T-helper 1 cell treated with Interleukin-12 subunit alpha and Interleukin-12 subunit beta and Interleukin-4 antibody, amounts not matched to agents 30 ng/mL and 1 ng/mL, for 36 hours (primary cell): ENCODE results near the gene GADD45B. TPM values are rescaled to one million over a fixed set of nuclear protein-coding genes. Genes with fewer than 3 reads are reported as not detected.
"Not testable (repeated sequence)": the region's sequence is repeated elsewhere in the genome, so short reads cannot be mapped to it uniquely, and the experiment has no call there.

ENCODE experiments used
- intact Hi-C: fragments of 100-400 bp; cut with micrococcal nuclease; formaldehyde crosslinking; loops from one replicate; pipeline ENCODE4 v1.15.1; 2024
- total RNA-seq: library from RNA; stranded (reverse); gene quantifications from 2 replicates; pipeline ENCODE4 v1.2.3, GENCODE V29; 2022

The GADD45B gene
- total RNA-seq, 1 donor from 2014 or later: 72.4 TPM

DNA sequence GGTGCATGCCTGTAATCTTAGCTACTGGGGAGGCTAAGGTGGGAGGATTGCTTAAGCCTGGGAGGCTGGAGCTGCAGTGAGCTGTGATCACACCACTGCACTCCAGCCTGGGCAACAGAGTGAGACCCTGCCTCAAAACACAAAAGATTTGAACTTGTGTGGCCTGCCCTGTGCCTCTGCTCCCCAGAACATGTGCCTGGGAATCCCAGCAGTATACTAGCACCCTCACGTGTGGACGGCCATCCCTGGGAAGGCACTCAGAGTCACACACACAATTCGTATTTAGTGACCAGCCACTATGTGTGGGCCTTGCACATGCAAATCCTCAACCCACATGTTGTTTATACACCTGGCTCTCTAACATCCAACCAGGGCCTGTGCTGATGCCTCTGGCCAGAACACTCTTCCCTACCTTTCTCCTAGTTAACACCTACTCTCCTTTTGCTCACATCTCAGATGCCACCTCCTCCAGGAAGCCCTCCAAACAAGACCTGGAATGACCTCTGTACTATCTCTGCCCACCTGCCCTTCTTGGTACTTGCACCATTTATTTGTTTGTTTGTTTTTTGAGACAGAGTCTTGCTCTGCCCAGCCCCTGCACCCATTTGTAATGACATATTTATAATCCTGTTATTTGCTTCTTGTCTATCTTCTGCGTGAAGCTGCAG, 7.7 kb downstream of the GADD45B start:
- intact Hi-C loops: no loop called here

DNA sequence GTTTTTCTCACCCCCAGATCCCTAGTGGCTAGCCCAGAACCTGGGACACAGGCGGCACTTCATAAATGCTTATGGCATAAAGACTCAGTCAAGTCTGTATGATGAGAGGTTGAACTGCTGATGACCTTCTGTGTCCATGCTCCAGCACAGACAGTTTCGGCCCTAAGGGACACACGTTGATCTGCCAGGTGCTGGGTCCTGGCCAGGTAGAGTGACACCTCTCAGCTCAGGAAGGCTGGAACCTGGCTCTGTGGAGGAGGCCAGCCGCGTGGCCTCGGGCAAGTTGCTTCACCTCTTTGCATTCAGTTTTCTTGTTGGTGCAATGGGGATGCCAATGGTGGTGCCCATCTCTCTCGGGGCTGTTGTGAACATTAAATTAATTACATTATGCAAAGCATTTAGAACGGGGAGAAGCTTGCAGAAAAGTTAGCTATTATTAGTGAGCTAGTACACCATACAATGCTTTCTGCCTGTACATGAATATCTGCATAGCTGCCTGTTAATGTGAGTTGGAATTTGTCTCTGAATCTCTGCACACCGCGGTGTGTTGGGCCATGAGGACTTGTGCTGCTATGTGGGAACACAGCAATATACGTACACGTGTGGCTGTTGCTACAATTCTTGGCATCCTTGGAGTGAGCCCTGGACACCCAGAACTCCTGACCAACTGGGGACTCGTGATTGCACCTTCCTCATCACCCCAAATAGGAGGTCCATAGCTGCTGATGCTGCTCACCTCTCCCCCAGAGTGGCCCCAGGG, 8.4 kb downstream of the GADD45B start:
- intact Hi-C loops: no loop called here

DNA sequence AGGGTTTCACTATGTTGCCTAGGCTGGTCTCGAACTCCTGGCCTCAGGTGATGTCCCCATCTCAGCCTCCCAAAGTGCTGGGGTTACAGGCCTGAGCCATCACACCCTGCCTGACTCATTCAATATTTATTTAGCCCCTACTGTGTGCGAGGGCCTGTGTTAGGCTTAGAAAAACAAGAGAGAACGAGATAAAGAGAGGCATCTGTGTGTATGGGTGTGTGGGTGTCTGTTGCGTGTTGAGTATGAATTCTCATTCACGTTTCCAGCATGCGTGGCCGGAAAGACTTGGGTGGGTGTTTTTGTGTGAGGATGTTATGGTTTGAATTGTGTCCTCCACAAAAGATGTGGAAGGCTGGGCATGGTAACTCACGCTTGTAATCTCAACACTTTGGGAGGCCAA, 9.5 kb downstream of the GADD45B start:
- intact Hi-C loops: no loop called here

DNA sequence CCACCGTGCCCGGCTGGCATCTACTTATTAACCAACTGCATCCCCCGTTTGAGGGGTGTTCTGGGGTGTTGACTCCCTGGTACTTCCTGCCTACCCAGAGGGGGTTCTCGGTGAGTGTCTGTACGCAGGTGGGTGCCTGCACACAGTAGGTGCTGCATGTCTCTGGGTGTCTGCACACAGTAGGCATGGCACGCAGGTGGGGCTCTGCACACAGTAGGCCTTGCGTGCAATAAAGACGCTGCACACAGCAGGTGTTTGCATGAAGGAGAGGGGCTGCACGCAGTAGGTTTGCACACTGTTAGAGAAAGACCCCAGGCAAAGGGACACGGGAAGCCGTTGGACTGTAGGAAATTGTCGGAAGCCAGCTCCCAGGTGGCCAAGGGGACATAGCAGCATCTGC, 11.2 kb downstream of the GADD45B start:
- intact Hi-C loops: no loop called here

DNA sequence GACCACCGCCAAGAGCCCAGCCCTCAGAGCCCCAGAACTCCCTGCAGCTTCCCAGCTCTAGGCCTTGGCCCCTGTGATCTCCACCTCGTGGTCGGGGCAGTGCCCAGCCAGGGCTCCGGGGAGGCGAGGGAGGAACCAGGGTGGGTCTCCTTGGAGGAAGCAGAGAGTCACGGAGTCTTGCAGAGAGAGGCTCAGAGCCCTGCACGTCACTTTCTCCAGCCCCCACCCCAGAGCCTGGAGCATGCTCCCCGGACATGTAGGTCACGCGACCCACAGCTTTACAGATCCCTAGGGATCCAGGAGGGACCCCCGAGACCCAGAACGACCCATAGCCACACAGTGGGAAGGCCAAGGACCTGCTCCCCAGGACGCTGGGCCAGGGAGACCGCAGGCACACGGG, 11.9 kb downstream of the GADD45B start:
- intact Hi-C loops: no loop called here

DNA sequence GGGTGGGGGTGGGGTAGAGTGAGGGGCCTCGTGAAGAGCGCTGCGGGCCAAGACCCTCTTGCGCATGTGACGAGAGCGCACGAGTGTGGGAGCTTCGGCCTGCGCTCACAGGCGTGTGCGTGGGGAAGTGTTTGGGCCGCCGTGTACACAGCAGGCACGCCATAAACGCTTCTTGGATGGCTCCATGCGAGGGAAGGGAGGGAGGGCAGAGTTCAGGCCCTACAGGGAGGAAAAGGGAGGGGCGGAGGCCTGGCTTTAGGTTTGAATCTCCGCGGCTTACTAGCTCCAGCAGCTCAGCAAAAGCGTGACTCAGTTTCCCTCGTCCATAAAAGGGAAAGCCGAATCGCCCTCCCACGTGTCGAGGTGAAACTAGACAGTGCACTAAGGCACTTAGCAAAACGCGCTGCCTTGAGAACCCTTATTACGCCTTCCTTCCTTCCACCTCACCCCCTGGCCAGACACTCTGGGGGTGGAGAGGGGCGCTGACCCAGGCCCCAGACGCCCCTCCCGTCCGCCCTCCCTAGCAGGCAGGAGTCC, 12.5 kb downstream of the GADD45B start:
- intact Hi-C loops: no loop called here

DNA sequence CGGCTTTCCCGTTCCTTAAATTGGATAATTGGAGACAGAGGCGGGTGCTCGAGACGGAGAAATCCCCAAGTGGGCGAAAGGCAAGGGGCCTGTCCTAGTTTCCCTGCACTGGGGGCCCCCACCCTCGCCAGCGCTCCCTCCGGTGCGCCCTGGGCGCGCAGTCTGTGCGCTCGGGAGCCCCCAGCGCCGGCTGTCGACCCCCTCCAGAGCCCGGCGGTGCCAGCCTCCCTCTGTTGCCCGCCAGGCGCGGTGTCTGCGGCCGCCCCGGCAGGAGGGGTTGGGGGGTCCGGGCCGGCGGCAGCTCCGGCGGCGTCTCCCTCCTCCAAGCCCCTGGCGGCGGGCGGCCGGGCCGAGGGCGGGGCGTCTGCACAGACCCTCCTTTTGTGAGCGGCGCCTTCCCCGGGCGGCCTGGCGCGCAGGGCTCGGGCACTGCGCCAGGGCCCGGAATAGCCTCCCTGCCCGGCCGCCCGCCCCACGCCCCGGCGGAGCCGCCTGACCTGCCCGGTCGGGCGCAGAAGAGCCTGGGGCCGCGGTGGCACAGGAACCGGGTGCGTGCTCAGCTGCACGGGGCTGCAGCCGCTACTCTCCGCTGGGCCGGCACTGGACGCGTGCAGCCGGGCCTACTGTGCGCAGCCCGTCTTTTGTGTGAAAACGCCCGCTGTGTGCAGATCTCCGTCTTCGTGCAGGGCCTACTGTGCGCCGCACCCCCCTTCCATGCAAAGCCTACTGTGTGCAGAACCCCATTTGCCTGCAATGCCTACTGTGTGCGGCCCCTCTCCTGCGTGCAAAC, 13.2 kb downstream of the GADD45B start:
- intact Hi-C loops: no loop called here

DNA sequence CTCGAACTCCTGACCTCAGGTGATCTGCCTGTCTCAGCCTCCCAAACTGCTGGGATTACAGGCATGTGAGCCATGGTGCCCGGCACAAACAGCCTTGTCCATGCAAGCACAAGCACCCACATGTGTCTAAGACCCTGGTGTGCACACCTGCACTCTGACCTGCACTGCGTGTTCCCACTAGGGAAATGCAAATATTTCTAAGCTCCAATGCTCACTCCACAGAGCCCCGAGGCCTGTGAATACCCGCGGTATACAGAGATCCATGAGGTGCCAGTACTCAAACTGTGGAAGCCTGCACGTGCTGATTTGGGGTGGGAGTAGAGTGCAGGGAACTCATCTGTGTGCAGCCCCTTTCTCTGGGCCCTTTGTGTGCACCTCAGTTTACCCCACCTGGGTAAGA, 14.7 kb downstream of the GADD45B start:
- intact Hi-C loops: no loop called here

DNA sequence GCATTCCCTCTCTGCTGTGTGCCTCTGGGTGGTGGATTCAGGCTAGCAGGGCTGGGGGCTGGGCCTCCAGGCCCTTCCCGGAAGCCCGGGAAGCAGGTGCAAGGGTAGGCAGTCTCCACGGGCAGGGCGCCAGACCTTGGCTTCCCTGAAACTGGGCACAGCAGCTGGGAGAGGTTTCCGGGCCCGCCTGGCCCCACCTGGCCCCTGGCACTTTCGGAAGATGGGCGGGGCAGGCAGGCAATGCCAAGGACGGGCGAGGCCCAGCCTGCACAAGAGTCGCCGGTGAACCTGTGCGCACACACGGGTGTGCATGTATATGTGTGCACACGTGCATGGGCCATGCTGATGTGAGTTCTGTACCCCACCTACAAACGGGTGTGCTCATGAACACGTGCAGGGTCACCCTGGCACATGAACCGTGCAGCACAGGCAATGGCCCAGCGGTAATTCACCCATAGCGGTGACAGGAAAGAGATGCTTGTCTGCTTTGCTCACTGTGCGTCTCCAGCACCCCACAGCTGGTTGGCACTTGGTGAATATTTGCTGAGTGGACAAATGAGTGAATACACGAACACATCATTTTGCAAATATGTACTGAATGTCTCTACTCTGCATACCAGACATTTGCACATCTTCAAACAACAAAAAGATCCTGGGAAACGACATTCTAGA, 15.3 kb downstream of the GADD45B start:
- intact Hi-C loops: no loop called here

DNA sequence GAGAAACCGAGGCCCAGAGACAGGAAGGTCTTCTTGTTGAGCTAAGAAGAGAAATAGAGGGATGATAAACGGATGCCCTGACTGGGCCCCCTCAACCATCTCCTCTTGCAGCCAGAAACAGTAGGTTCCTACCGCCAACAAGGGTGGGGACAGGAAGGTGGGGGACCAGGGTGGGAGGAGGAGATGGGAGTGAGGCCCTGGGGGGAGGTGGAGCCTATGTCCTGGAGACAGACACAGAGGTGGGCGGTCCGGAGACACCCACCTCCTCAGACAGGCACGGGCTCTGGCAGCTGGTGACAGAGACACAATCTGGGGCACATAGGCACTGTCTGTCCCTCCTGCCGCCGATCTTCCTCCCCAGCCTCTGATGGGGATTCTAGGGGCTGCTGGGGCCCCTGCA, 16.9 kb downstream of the GADD45B start:
- intact Hi-C loops: no loop called here

DNA sequence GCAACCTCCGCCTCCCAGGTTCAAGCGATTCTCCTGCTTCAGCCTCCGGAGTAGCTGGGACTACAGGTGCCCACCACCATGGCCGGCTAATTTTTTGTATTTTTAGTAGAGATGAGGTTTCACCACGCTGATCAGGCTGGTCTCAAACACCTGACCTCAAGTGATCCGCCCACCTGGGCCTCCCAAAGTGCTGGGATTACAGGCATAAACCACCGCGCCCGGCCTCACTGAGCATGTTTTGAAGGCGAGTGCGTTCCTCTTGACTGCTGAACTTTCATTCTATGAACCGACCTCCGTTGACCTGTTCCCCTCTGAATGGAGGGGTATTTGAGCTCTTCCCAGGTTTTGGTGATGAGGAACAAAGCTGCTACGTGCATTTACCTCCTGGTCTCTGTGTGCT, 17.5 kb downstream of the GADD45B start:
- intact Hi-C loops: not testable (repeated sequence)

DNA sequence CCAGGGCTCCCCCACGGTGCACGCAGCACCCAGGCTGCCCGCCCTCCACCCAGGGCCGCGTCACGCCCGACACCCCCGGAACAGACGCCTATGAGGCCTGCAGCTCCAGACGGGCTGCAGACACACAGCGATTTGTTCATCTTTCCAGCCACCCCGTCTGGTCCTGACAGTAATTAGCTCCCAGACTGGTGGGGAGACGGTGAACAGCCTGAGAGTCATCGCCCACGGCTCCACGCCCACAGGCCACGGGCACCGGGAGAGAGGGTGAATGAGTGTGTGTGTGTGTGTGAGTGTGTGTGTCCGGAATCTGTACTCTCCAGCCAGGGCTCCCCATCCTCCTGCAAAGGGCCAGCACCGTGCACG, 18.1 kb downstream of the GADD45B start:
- intact Hi-C loops: loop anchor here (2.0 kb wide), 1 partner anchor 17 kb away; the partner anchor contains the start of gene GADD45B

DNA sequence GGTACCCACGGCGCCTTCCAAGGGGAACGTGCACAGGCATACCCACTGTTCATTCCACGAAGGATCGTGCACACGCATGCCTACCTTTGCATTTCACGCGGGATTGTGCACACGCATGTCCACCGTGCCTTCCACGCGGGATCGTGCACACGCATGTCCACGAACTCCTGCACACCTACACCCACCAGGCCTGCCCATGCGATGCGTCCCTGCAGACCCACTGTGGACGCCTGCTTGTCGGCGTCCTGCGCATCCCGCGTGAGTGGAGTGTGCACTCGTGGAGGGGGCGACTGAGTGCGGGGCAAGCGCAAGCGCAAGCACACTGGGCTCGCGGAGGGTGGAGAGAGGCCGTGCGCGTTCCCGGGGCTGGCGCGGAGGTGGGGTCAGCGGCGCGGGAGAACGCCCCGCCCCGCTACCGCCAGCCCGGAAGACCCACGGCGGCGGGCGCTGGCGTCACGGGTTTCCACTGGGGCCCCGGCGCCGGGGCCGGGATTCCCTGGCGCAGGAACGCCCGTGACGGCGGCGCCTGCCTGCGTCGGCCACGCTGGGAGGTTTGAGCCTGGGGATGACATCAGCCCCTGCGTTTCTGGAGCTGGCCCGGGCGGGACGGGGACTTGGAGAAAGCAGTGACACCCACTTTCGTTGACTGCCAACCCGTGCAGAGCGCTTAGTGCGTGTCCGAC, 18.7 kb downstream of the GADD45B start:
- intact Hi-C loops: loop anchor here (1.0 to 2.0 kb wide), 2 partner anchors 9 to 18 kb away; partner anchors contain the start of gene GADD45B

DNA sequence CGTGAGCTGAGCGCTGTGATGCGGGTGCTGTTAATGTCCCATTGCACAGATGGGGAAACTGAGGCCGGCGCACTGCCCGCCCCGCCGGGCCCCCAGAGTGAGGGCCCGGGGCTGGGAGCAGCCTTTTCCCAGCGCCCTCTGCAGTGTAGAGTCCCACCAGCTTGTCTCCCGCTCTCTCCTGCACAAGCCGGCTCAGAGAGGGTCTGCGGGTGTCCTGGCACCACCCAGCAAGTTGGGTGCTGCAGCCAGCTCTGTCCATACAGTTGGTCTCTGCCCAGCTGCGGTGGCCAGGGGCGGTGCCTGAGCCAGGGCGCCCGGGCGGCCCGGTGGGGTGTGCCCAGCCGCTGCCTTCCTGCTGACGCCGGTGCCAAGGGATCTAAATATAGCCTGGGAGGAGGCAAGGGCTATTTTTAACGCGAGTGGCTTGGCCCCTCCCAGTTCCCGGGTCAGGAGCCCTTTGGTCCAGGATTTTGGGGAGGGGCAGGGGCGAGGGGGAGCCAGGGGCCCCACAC, 19.3 kb downstream of the GADD45B start:
- intact Hi-C loops: loop anchor here (1.0 to 2.0 kb wide), 2 partner anchors 8 to 18 kb away; partner anchors contain the start of gene GADD45B

DNA sequence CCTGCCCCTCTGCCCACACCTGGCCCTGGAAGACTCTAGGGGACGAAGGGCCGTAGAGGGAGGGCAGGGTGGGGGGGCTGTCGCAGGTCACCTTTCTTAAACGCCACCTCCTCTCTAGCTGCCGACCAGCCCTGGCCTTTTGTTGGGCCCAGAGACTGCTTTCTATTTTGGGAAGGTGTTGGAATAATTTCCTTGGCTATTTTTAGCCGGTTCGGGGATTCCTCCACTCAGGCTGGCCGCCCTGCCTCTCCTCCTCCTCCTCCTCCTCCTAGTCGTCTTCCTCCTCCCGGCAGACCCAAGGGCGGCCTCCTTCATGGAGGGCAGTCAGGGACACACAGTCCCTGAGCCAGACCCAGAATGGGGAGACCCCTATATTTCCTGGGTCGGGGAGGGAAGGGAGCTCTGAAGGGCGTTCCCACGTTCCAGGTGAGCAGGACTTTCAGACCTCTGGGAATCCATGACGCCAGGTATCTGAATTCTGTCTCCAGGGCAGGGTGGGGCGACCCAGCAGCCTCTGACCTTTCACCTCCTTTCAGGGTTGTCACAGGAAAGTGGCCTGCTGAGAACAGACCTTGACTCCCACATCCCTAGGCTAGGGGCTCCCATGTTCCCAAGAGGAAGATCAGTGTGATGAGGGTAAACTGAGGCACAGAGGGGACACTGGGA, 19.9 kb downstream of the GADD45B start:
- intact Hi-C loops: loop anchor here (1.0 to 2.0 kb wide), 2 partner anchors 8 to 19 kb away; partner anchors contain the start of gene GADD45B

DNA sequence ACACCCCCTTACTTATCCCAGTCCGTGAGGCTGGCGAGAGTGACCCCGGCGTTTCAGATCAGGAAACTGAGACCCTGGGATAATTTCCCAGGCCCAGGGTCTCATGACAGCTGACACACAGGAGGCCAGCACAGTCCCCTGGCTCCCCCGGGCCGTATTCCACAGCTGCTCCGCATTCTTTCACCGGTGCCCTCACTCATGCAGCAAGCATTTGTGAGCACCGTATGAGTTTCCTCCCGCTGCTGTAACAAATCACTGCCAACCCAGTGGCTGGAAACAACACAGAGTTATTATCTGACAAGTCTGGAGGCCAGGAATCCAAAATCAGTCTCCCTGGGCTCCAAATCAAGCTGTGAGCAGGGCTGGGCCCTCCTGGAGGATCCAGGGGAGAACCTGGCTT, 21.3 kb downstream of the GADD45B start:
- intact Hi-C loops: no loop called here

DNA sequence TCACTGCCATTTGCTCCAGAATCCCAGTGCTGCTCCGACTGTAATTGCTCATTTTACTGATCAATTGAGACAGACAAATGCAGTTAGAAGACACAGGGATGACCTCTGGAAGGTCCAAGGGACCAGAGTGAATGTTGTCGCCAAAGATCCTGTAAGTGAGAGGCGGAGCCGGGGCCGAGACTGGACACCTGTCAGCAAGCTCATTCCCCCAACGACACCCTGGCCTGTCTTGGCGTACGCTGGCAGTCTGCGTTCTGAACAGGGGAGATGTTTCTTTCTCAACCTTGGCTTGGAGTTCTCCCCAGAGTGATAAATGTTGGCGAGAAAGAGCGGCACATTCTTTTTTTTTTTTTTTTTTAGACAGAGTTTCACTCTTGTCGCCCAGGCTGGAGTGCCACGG, 24.2 kb downstream of the GADD45B start:
- intact Hi-C loops: no loop called here

DNA sequence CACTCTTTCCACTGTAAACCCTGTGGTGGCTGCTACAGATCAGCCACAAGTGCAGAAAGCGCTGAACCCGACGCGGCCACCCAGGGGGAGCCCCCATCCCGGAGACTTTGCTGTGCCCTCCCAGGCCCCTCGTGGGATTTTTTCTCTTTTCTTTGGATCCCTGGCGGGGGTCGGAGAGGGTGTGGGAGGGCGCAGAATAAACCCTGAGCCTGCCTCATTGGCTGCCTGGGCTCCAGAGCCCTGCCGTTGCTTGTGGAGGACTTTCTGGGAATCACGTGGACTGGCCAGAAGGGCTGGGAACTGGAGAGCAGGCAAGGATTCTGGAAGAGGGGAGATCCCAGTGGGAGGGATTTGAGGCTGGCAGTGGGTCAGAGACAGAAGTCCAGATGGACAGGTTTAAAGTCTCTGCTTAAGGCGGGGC, 24.9 kb downstream of the GADD45B start:
- intact Hi-C loops: no loop called here

DNA sequence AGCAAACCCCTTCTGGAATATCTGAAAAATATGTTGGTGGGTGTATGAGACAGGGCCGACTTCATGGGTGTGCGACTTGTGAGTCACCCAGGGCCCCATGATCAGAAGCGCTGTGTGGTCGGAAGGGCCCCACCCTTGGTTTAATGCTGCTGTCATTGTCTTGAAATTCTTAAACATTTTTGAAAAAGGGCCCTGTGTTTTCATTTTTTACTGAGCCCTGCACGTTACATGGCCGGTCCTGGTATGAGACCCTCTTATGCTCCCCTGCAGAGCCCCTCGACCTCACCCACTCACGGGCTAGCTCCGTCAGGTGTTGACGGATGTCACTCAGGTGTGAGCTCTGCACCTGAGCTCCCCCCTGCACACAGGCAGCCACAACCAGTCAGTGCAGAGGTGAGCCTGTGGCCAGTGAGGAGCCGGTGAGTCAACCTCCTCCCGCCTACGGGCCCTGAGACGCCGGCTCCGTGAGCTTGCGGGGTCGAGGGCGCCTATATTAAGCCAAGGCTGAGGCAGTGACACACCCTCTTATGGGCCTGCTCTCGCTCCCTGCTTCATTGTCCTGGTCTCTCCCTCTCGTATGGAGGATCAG, 27.7 kb downstream of the GADD45B start:
- intact Hi-C loops: loop anchor here (1.0 kb wide), 1 partner anchor 8 kb away; no protein-coding TSS in a partner anchor
